Vagina (tissue), 2 donors: ENCODE measurements around the gene AFF3. TPM values are rescaled to one million over a fixed set of nuclear protein-coding genes. Genes with fewer than 3 reads are reported as not detected.

ENCODE experiments used
- DNase-seq, 2 donors: peaks; one replicate each; pipeline ENCODE4 v3.0.0-alpha.2; 2017; ENCODE audit errors: extremely low spot score in 2 of 2
- H3K27ac ChIP-seq: fragments of 200-600 bp; sonication (generic); one replicate; pipeline ENCODE4 v1.5.1; 2019
- H3K27me3 ChIP-seq: fragments of 200-600 bp; sonication (generic); one replicate; pipeline ENCODE4 v1.5.1; 2019
- H3K36me3 ChIP-seq, 2 donors: fragments of 200-600 bp; sonication (generic); one replicate each; pipeline ENCODE4 v1.5.1; 2017 to 2019
- H3K4me1 ChIP-seq: fragments of 200-600 bp; sonication (generic); one replicate; pipeline ENCODE4 v1.5.1; 2019
- H3K4me3 ChIP-seq, 2 donors: fragments of 200-600 bp; sonication (generic); 1 replicate in 1 of 2; 2 replicates in 1 of 2; pipeline ENCODE4 v1.5.1; 2016 to 2019
- H3K9me3 ChIP-seq: fragments of 200-600 bp; sonication (generic); one replicate; pipeline ENCODE4 v1.5.1; 2019
- POLR2A ChIP-seq, 2 donors: fragments of 450-650 bp; IDR thresholded peaks; one replicate each; pipeline ENCODE4 v1.6.1; 2017; ENCODE audit warnings: antibody characterized with exemption in 2 of 2, mild to moderate bottlenecking in 2 of 2, moderate library complexity in 2 of 2
- POLR2AphosphoS5 ChIP-seq, 2 donors: sonication (generic); formaldehyde crosslinking; IDR thresholded peaks; one replicate each; pipeline ENCODE4 v1.9.0; 2017; ENCODE audit warnings: antibody characterized with exemption in 2 of 2, mild to moderate bottlenecking in 2 of 2, low read depth in 1 of 2; ENCODE audit not compliant: insufficient read depth in 1 of 2
- intact Hi-C: fragments of 100-400 bp; cut with DNase I; formaldehyde crosslinking; loops from one replicate; pipeline ENCODE4 v1.15.1; 2023
- total RNA-seq: library from RNA; depleted of rRNA; stranded (reverse); fragments of >200 nt; gene quantifications from one replicate; pipeline ENCODE4 v1.2.3, GENCODE V29; 2016
- TF ChIP-seq, protein P1 (sequence below), 3 experiments: fragments of 450-650 bp in 2 of 3; fragments of 200-600 bp in 1 of 3; sonication (generic) in 1 of 3; IDR thresholded peaks; one replicate each; pipeline ENCODE4 v1.5.1; 2017 to 2019; ENCODE audit warnings: antibody characterized with exemption in 3 of 3, mild to moderate bottlenecking in 2 of 3, moderate library complexity in 2 of 3

AFF3 gene
- total RNA-seq, 1 donor from 2014 or later, result 7.6 TPM

DNA sequence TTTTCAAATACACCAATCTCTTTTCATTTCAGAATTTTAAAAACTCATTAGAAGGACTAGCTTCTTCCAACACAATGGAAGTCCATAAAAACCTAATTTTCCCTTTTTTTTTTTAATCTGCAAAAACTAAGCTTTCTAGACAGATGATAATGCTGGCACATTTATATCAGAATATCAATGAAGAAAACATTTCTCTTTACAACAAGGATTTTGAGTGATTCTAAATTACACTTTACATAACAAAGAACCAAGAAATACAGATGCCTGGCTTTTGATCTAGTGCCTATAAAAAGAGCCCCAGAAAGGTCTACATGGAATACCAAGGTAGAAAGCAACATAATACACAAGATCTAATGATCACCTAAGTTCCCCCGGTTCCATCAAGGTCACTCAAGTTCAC lies 108.0 kb downstream of the AFF3 start:
- no peak overlapping the region for H3K27ac ChIP-seq
- no peaks in the 10 kb centered on the region for H3K27me3 ChIP-seq
- intact Hi-C loops, result no loop called here
- H3K4me3 ChIP-seq, result no peak overlapping the region
- H3K9me3 ChIP-seq, result no peaks in the 10 kb centered on the region
- no peaks in the 10 kb centered on the region for H3K36me3 ChIP-seq
- no peaks in the 10 kb centered on the region for H3K4me1 ChIP-seq
- no peak for DNase-seq
- TF ChIP-seq, protein P1, sequence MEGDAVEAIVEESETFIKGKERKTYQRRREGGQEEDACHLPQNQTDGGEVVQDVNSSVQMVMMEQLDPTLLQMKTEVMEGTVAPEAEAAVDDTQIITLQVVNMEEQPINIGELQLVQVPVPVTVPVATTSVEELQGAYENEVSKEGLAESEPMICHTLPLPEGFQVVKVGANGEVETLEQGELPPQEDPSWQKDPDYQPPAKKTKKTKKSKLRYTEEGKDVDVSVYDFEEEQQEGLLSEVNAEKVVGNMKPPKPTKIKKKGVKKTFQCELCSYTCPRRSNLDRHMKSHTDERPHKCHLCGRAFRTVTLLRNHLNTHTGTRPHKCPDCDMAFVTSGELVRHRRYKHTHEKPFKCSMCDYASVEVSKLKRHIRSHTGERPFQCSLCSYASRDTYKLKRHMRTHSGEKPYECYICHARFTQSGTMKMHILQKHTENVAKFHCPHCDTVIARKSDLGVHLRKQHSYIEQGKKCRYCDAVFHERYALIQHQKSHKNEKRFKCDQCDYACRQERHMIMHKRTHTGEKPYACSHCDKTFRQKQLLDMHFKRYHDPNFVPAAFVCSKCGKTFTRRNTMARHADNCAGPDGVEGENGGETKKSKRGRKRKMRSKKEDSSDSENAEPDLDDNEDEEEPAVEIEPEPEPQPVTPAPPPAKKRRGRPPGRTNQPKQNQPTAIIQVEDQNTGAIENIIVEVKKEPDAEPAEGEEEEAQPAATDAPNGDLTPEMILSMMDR (IDR thresholded peaks at IDR 0.05), result no peak
- TF ChIP-seq POLR2AphosphoS5 (IDR thresholded peaks at IDR 0.05; ENCODE audit: insufficient read depth in 1 of 2, low read depth in 1 of 2) (no peak), POLR2A (IDR thresholded peaks at IDR 0.05) (no peak)

DNA sequence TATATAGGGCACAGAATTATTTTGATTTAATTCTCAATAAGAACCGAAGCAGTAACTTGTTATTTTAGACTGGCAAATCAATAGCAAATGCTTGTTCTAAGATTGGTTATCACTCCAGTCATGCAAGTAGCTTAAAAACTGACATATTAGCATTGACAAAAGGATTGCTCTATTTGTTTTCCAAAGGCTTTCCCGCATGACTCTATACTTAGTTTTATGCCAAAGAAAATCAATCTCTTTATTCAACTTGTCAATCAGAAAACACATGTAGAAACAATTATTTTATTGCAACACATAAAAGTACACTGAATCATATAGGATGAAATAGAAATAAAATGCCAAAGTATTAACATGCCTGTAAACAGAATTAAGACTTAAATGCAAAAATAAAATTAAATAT lies 108.4 kb downstream of the AFF3 start:
- no peaks in the 10 kb centered on the region for H3K9me3 ChIP-seq
- no peak overlapping the region for H3K4me3 ChIP-seq
- intact Hi-C loops, result no loop called here
- TF ChIP-seq POLR2AphosphoS5 (IDR thresholded peaks at IDR 0.05; ENCODE audit: insufficient read depth in 1 of 2, low read depth in 1 of 2) (no peak), POLR2A (IDR thresholded peaks at IDR 0.05) (no peak)
- TF ChIP-seq, protein P1 (IDR thresholded peaks at IDR 0.05), result no peak
- no peaks in the 10 kb centered on the region for H3K27me3 ChIP-seq
- H3K36me3 ChIP-seq, result no peaks in the 10 kb centered on the region
- DNase-seq, result no peak
- H3K27ac ChIP-seq, result no peak overlapping the region
- no peaks in the 10 kb centered on the region for H3K4me1 ChIP-seq

DNA sequence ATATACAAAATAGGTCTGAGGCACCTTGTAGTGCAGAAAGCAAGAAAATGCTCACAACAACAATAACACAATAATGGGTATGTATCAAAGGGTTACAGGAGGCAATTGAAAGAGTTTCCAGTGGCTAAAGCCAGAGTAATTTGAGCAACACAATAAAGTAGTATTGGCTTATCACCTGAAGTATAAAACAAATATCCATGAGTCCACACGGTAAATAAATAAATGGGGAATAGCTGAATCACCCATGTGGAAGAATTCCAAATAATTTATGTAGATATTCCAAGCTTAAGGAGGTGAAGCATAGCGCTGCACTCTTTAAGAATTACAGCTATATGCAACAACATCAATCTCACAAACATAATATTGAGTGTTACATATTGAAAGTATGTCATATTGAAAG lies 110.8 kb downstream of the AFF3 start:
- H3K27ac ChIP-seq, result no peak overlapping the region
- H3K27me3 ChIP-seq, result no peaks in the 10 kb centered on the region
- no peak for DNase-seq
- H3K4me1 ChIP-seq, result no peaks in the 10 kb centered on the region
- no peak overlapping the region for H3K4me3 ChIP-seq
- no peaks in the 10 kb centered on the region for H3K9me3 ChIP-seq
- TF ChIP-seq POLR2AphosphoS5 (IDR thresholded peaks at IDR 0.05; ENCODE audit: insufficient read depth in 1 of 2, low read depth in 1 of 2) (no peak), POLR2A (IDR thresholded peaks at IDR 0.05) (no peak)
- TF ChIP-seq, protein P1 (IDR thresholded peaks at IDR 0.05), result no peak
- intact Hi-C loops, result no loop called here
- no peaks in the 10 kb centered on the region for H3K36me3 ChIP-seq

DNA sequence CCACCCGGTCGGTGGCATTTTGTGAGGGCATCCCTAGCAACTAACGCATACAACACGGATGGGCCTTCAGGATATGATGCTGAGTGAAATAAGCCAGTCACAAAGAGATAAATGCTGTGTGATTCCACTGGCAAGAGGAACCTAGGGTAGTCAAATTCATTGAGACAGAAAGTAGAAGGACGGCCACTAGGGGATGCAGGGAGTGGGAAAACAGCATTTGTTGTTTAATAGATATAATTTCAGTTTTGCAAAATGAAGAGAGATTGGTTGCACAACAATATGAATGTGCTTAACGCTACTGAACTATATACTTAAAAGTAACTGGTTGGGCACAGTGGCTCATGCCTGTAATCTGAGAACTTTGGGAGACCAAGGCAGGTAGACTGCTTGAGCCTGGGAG lies 112.9 kb downstream of the AFF3 start:
- Histone ChIP-seq H3K27ac (no peak overlapping the region), H3K27me3 (no peaks in the 10 kb centered on the region), H3K4me1 (no peaks in the 10 kb centered on the region), H3K36me3 (no peaks in the 10 kb centered on the region), H3K9me3 (no peaks in the 10 kb centered on the region), H3K4me3 (no peak overlapping the region)
- intact Hi-C loops, result no loop called here
- no peak for DNase-seq
- TF ChIP-seq POLR2A (IDR thresholded peaks at IDR 0.05) (no peak), POLR2AphosphoS5 (IDR thresholded peaks at IDR 0.05; ENCODE audit: insufficient read depth in 1 of 2, low read depth in 1 of 2) (no peak)
- TF ChIP-seq, protein P1 (IDR thresholded peaks at IDR 0.05), result no peak

DNA sequence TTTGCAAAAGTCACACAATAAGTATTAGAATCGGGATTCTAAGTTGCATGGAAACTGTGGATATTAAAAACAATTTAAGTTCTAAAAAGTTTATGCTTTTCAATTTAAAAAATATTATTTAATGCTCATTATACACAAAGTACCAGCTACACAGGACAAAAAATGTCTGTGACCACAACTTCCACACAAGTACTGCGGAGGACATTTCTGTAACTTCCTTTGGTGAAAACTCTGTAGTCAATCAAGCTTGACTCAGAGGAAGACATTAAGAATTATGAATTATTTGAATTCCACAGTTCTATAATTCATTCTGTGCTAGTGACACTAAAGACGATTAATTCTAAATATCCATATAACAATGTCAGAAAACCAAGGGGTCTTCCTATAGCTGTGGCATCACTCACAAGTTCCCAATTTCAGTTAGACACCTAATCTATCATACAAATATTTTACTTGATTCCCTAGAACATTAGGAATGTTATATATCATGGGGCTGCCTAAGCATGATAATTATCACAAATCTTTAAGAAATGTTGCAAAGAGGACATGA lies 120.5 kb downstream of the AFF3 start:
- intact Hi-C loops, result no loop called here
- H3K36me3 ChIP-seq, result no peaks in the 10 kb centered on the region
- no peaks in the 10 kb centered on the region for H3K4me1 ChIP-seq

More for the DNA sequence above, 120.5 kb downstream of the AFF3 start:
- DNase-seq, result no peak
- Histone ChIP-seq H3K4me3 (no peak overlapping the region), H3K27me3 (no peaks in the 10 kb centered on the region), H3K9me3 (no peaks in the 10 kb centered on the region), H3K27ac (no peak overlapping the region)
- TF ChIP-seq, protein P1 (IDR thresholded peaks at IDR 0.05), result no peak
- TF ChIP-seq POLR2A (IDR thresholded peaks at IDR 0.05), result no peak
- TF ChIP-seq POLR2AphosphoS5 (IDR thresholded peaks at IDR 0.05; ENCODE audit: insufficient read depth in 1 of 2, low read depth in 1 of 2), result no peak
